GM12874 (cell line): ENCODE results near the gene PARP11.

Source experiments
- TF ChIP-seq, protein P1 (sequence below): IDR thresholded peaks from 2 replicates; pipeline ENCODE4 v1.5.1; 2011; ENCODE audit warnings: low read depth, mild to moderate bottlenecking, control low read depth, low read length, moderate library complexity; ENCODE audit not compliant: insufficient read depth

Gene PARP11

DNA sequence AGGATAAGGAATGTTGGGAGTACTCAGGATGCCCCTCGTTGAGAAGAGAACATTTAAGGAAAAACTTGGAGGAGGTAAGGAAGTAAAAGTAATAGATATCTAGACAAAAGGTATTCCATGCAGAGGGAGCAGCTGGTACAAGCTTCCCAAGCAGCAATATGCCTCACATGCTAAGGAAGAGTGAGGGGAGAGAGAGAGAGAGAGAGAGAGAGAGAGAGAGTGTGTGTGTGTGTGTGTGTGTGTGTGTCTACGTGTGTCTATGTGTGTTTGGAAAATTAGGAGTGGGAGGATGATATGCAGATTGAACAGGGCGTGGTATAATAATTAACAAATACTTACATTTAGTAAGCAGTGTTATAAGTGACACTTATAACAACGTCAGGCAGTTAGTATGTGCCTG is 9.2 kb upstream of the PARP11 start:
- TF ChIP-seq, protein P1, sequence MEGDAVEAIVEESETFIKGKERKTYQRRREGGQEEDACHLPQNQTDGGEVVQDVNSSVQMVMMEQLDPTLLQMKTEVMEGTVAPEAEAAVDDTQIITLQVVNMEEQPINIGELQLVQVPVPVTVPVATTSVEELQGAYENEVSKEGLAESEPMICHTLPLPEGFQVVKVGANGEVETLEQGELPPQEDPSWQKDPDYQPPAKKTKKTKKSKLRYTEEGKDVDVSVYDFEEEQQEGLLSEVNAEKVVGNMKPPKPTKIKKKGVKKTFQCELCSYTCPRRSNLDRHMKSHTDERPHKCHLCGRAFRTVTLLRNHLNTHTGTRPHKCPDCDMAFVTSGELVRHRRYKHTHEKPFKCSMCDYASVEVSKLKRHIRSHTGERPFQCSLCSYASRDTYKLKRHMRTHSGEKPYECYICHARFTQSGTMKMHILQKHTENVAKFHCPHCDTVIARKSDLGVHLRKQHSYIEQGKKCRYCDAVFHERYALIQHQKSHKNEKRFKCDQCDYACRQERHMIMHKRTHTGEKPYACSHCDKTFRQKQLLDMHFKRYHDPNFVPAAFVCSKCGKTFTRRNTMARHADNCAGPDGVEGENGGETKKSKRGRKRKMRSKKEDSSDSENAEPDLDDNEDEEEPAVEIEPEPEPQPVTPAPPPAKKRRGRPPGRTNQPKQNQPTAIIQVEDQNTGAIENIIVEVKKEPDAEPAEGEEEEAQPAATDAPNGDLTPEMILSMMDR = no peak

DNA sequence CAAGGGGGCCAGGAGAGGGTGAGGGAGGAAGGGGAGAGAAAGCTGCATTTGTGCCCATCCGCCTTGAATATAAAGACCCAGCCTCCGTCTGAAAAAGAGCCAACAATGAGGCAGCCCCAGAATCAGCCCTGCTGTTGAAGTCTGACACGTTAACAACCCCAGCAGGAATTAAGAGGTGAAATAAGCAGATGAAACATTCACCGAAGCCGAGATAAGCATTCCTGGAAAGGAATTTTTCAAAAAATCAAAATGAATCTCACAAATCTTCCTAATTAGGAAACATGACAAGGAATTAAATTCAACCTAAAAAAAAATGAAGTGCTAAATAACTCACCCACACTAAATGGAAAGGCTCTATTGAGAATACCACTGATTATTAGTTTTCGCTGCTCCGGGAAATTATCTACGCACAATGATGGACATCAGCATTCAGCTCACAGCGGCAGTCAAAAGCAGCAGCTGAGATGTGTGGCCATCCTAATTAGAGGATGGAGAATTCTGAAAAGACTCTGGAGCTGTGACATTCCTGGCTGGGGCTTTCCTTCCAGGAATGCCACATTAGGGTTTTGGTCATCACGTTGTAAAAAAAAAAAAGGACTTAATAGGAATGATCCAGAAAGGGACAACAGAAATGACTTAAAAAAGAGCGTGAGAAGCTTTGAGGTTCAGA is 8.2 kb upstream of the PARP11 start:
- TF ChIP-seq, protein P1 = no peak

DNA sequence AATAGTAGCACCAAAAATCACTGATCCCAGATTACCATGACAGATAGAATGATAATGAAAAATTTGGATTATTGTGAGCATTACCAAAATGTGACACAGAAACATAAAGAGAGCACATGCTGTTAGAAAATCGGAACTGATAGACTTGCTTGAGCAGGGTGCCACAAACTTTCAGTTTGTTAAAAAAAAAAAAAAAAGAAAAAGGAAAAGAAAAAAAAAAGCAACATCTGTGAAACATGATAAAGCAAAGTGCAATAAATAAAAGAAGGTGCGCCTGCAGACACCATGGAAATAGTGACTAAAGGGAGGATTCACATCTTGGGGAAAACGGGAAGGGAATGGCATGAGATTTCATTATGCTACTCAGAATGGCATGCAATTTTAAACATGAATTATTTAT is 6.6 kb upstream of the PARP11 start:
- TF ChIP-seq, protein P1 = no peak

DNA sequence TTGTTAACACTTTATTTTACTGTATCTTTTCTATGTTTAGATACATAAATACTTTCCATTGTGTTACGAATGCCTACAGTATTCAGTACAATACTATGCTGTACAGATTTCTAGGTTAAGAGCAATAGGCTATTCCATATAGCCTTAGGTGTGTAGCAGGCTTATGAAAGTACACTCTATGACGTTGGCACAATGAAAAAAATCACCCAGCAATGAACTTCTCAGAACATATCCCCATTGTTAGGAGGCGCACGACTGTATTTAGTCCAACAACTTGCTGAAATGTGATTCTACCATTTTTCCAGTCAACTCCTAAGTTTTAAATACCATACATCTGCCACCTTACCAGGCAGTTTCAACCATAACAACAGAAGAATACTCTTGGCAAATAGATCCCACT is 1.8 kb downstream of the PARP11 start:
- TF ChIP-seq, protein P1 = no peak

DNA sequence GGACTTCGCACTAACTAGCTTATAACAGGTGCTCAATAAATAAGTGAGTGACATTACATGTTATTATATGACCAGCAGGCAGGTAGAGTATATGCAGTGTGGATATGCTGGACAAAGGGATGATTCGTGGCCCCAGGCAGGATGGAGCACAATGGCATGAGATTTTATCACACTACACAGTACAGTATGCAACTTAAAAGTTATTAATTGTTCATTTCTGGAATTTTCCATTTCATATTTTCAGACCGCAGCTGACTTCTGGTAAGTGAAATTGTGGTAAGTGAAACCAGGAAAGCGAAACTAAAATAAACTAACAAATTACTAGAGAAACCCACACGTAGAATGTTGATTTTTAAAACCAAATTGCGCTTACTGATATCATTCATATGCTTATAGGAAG is 3.3 kb downstream of the PARP11 start:
- TF ChIP-seq, protein P1 = no peak

DNA sequence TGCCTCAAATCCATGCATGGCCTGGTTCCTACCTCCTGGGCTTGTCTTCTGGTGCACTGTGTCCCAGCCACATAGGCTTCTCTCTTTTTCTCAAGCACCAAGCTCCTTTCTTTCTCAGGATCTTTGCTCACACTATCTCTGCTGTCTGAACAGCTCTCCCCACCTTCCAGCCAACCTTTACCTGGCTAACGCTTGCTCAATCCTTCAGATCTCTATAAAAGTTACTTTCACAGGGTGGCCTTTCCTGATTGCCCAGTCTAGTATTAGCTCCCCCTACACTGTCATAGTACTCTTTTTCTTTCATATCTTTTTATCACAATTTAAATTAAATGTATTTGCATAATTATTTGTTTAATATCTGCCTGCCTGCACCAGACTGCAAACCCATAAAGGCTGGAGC is 3.8 kb downstream of the PARP11 start:
- TF ChIP-seq, protein P1 = no peak

DNA sequence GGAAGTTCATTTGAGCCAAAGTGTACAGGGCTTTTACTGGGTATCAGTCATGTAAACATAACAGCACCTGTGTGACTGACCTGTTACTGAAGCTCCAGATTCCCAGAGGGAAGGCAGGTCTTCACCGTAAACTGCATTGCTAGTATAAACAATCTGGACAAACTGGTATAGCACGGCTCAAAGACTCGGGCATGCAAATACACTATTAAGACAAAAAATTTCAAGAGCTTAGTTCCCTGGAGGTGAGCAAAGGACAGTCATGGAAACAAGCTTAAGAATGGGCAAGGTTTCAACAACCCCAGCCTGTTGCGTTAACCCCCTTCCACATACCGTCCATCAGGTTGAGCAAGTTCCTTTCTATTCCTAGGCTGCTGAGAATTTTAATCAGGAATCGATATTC is 9.4 kb downstream of the PARP11 start:
- TF ChIP-seq, protein P1 = no peak
